ENCODE data around the gene VSTM2L. TPM values are rescaled to one million over a fixed set of nuclear protein-coding genes. Genes with fewer than 3 reads are reported as not detected.

VSTM2L gene
- total and polyA plus RNA-seq, 2 experiments from 2014 or later = 4.1 to 9.2 TPM

- Histone ChIP-seq H2AFZ (no peak overlapping the region), H4K20me1 (ENCODE audit: insufficient read depth) (no peaks in the 10 kb centered on the region), H3K4me2 (ENCODE audit: unreplicated experiment) (no peak overlapping the region), H3F3A (ENCODE audit: insufficient read depth) (no peaks in the 10 kb centered on the region), H3K4me1 (ENCODE audit: insufficient read depth) (no peaks in the 10 kb centered on the region), H3K9me3 (ENCODE audit: low read depth) (no peaks in the 10 kb centered on the region), H3K79me2 (ENCODE audit: insufficient read depth) (no peaks in the 10 kb centered on the region), H3K27ac (no peak overlapping the region), H3K27me3 (replicated peaks; ENCODE audit: insufficient read depth) (peaks cover 4% of the 10 kb centered on the region), H3K9me2 (ENCODE audit: insufficient read depth) (no peaks in the 10 kb centered on the region), H3K36me3 (ENCODE audit: low read depth) (no peaks in the 10 kb centered on the region), H3K4me3 (no peak overlapping the region), H3K9ac (no peak overlapping the region)
- no peak for DNase-seq
- TF ChIP-seq EZH2phosphoT487 (IDR thresholded peaks at IDR 0.05; ENCODE audit: insufficient read depth, low read depth) (no peak), EZH2 (IDR thresholded peaks at IDR 0.05; ENCODE audit: insufficient read depth, poor library complexity, severe bottlenecking) (no peak)
- WGBS, 2 experiments (ENCODE audit: low coverage in 1 of 2, low lambda C conversion rate in 2 of 2, missing lambda C conversion rate in 2 of 2) = 60 to 64% methylated on average over 6 of the region's 6 CpGs
- in situ Hi-C loops (cut with MboI) = no loop called here
Observed at GRCh38 chr20:37947943-37948342, 45.0 kb downstream of the VSTM2L start.

- in situ Hi-C loops (cut with MboI) = no loop called here
- Histone ChIP-seq H3K4me1 (ENCODE audit: insufficient read depth) (no peaks in the 10 kb centered on the region), H4K20me1 (ENCODE audit: insufficient read depth) (no peaks in the 10 kb centered on the region), H3K27ac (no peak overlapping the region), H3K27me3 (replicated peaks; ENCODE audit: insufficient read depth) (peaks cover 4% of the 10 kb centered on the region), H3K4me3 (no peak overlapping the region), H3F3A (ENCODE audit: insufficient read depth) (no peaks in the 10 kb centered on the region), H3K9ac (no peak overlapping the region), H2AFZ (no peak overlapping the region), H3K9me3 (ENCODE audit: low read depth) (no peaks in the 10 kb centered on the region), H3K36me3 (ENCODE audit: low read depth) (no peaks in the 10 kb centered on the region), H3K9me2 (ENCODE audit: insufficient read depth) (no peaks in the 10 kb centered on the region), H3K79me2 (ENCODE audit: insufficient read depth) (no peaks in the 10 kb centered on the region), H3K4me2 (ENCODE audit: unreplicated experiment) (no peak overlapping the region)
- DNase-seq = no peak
- WGBS, 2 experiments (ENCODE audit: low coverage in 1 of 2, low lambda C conversion rate in 2 of 2, missing lambda C conversion rate in 2 of 2) = 57 to 64% methylated on average over 11 of the region's 11 CpGs
- TF ChIP-seq EZH2 (IDR thresholded peaks at IDR 0.05; ENCODE audit: insufficient read depth, poor library complexity, severe bottlenecking) (no peak), EZH2phosphoT487 (IDR thresholded peaks at IDR 0.05; ENCODE audit: insufficient read depth, low read depth) (no peak)
Observed at GRCh38 chr20:37948956-37949355, 46.0 kb downstream of the VSTM2L start.

- Histone ChIP-seq H3K9me3 (ENCODE audit: low read depth) (no peaks in the 10 kb centered on the region), H3K36me3 (ENCODE audit: low read depth) (no peaks in the 10 kb centered on the region), H3K27ac (no peak overlapping the region), H3K4me2 (ENCODE audit: unreplicated experiment) (no peak overlapping the region), H3F3A (ENCODE audit: insufficient read depth) (no peaks in the 10 kb centered on the region), H3K9ac (no peak overlapping the region), H3K27me3 (replicated peaks; ENCODE audit: insufficient read depth) (peaks cover 20% of the 10 kb centered on the region), H3K79me2 (ENCODE audit: insufficient read depth) (no peaks in the 10 kb centered on the region), H4K20me1 (ENCODE audit: insufficient read depth) (no peaks in the 10 kb centered on the region), H3K9me2 (ENCODE audit: insufficient read depth) (no peaks in the 10 kb centered on the region), H3K4me1 (ENCODE audit: insufficient read depth) (no peaks in the 10 kb centered on the region), H2AFZ (no peak overlapping the region), H3K4me3 (no peak overlapping the region)
- TF ChIP-seq EZH2 (IDR thresholded peaks at IDR 0.05; ENCODE audit: insufficient read depth, poor library complexity, severe bottlenecking) = no peak
- in situ Hi-C loops (cut with MboI) = no loop called here
- no peak for DNase-seq
- 76 to 78% methylated on average over 5 of the region's 5 CpGs for WGBS, 2 experiments (ENCODE audit: low coverage in 1 of 2, low lambda C conversion rate in 2 of 2, missing lambda C conversion rate in 2 of 2)
Observed at GRCh38 chr20:37954190-37954589, 51.3 kb downstream of the VSTM2L start.

GRCh38 chr20:37954626-37955025, 51.7 kb downstream of the VSTM2L start:
- WGBS, 2 experiments (ENCODE audit: low coverage in 1 of 2, low lambda C conversion rate in 2 of 2, missing lambda C conversion rate in 2 of 2) = 73 to 77% methylated on average over 14 of the region's 14 CpGs
- H3K27me3 ChIP-seq (replicated peaks; ENCODE audit: insufficient read depth) = peaks cover 25% of the 10 kb centered on the region
- no peaks in the 10 kb centered on the region for H3K9me3 ChIP-seq (ENCODE audit: low read depth)
- H3K27ac ChIP-seq = no peak overlapping the region
- in situ Hi-C loops (cut with MboI) = no loop called here
- no peaks in the 10 kb centered on the region for H3K36me3 ChIP-seq (ENCODE audit: low read depth)
- no peak for DNase-seq
- no peaks in the 10 kb centered on the region for H3K4me1 ChIP-seq (ENCODE audit: insufficient read depth)
- H4K20me1 ChIP-seq (ENCODE audit: insufficient read depth) = no peaks in the 10 kb centered on the region
- no peak overlapping the region for H3K4me2 ChIP-seq (ENCODE audit: unreplicated experiment)
- no peak overlapping the region for H3K4me3 ChIP-seq
- H3K9ac ChIP-seq = no peak overlapping the region
- no peak overlapping the region for H2AFZ ChIP-seq
- H3F3A ChIP-seq (ENCODE audit: insufficient read depth) = no peaks in the 10 kb centered on the region
- no peaks in the 10 kb centered on the region for H3K9me2 ChIP-seq (ENCODE audit: insufficient read depth)
- H3K79me2 ChIP-seq (ENCODE audit: insufficient read depth) = no peaks in the 10 kb centered on the region
- TF ChIP-seq EZH2 (IDR thresholded peaks at IDR 0.05; ENCODE audit: insufficient read depth, poor library complexity, severe bottlenecking) (no peak), EZH2phosphoT487 (IDR thresholded peaks at IDR 0.05; ENCODE audit: insufficient read depth, low read depth) (no peak)

GRCh38 chr20:37955511-37955910, 52.6 kb downstream of the VSTM2L start:
- H4K20me1 ChIP-seq (ENCODE audit: insufficient read depth) = no peaks in the 10 kb centered on the region
- no peaks in the 10 kb centered on the region for H3K79me2 ChIP-seq (ENCODE audit: insufficient read depth)
- H2AFZ ChIP-seq = no peak overlapping the region
- no peak overlapping the region for H3K4me3 ChIP-seq
- peaks cover 31% of the 10 kb centered on the region for H3K27me3 ChIP-seq (replicated peaks; ENCODE audit: insufficient read depth)
- H3K9me3 ChIP-seq (ENCODE audit: low read depth) = no peaks in the 10 kb centered on the region
- WGBS, 2 experiments (ENCODE audit: low coverage in 1 of 2, low lambda C conversion rate in 2 of 2, missing lambda C conversion rate in 2 of 2) = 62 to 65% methylated on average over 7 of the region's 7 CpGs
- no peaks in the 10 kb centered on the region for H3K9me2 ChIP-seq (ENCODE audit: insufficient read depth)
- DNase-seq = no peak
- H3K9ac ChIP-seq = no peak overlapping the region
- in situ Hi-C loops (cut with MboI) = no loop called here
- H3K4me1 ChIP-seq (ENCODE audit: insufficient read depth) = no peaks in the 10 kb centered on the region
- TF ChIP-seq EZH2phosphoT487 (IDR thresholded peaks at IDR 0.05; ENCODE audit: insufficient read depth, low read depth) (no peak), EZH2 (IDR thresholded peaks at IDR 0.05; ENCODE audit: insufficient read depth, poor library complexity, severe bottlenecking) (no peak)
- no peak overlapping the region for H3K4me2 ChIP-seq (ENCODE audit: unreplicated experiment)
- no peak overlapping the region for H3K27ac ChIP-seq
- H3K36me3 ChIP-seq (ENCODE audit: low read depth) = no peaks in the 10 kb centered on the region
- H3F3A ChIP-seq (ENCODE audit: insufficient read depth) = no peaks in the 10 kb centered on the region

All from GM23248 (cell line).